ENCODE measurements around the gene CLNK.

GRCh38 chr4:10492464-10492863 is 192.1 kb downstream of the CLNK start:
- no peak for TF ChIP-seq HES2 (IDR thresholded peaks at IDR 0.05)
- TF ChIP-seq, protein P1, sequence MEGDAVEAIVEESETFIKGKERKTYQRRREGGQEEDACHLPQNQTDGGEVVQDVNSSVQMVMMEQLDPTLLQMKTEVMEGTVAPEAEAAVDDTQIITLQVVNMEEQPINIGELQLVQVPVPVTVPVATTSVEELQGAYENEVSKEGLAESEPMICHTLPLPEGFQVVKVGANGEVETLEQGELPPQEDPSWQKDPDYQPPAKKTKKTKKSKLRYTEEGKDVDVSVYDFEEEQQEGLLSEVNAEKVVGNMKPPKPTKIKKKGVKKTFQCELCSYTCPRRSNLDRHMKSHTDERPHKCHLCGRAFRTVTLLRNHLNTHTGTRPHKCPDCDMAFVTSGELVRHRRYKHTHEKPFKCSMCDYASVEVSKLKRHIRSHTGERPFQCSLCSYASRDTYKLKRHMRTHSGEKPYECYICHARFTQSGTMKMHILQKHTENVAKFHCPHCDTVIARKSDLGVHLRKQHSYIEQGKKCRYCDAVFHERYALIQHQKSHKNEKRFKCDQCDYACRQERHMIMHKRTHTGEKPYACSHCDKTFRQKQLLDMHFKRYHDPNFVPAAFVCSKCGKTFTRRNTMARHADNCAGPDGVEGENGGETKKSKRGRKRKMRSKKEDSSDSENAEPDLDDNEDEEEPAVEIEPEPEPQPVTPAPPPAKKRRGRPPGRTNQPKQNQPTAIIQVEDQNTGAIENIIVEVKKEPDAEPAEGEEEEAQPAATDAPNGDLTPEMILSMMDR (IDR thresholded peaks at IDR 0.05): no peak
- no peak for TF ChIP-seq CEBPB (IDR thresholded peaks at IDR 0.05)
- no peak for TF ChIP-seq POLR2A (IDR thresholded peaks at IDR 0.05; ENCODE audit: low read length)
- TF ChIP-seq ESRRA (IDR thresholded peaks at IDR 0.05; ENCODE audit: borderline replicate concordance, low read length): no peak
- TF ChIP-seq RAD21 (conservative IDR thresholded peaks at IDR 0.05 in 1 of 2, IDR thresholded peaks at IDR 0.05 in 1 of 2): no peak
- no peak for TF ChIP-seq JUN (IDR thresholded peaks at IDR 0.05)
- TF ChIP-seq, protein P2, sequence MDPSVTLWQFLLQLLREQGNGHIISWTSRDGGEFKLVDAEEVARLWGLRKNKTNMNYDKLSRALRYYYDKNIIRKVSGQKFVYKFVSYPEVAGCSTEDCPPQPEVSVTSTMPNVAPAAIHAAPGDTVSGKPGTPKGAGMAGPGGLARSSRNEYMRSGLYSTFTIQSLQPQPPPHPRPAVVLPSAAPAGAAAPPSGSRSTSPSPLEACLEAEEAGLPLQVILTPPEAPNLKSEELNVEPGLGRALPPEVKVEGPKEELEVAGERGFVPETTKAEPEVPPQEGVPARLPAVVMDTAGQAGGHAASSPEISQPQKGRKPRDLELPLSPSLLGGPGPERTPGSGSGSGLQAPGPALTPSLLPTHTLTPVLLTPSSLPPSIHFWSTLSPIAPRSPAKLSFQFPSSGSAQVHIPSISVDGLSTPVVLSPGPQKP (IDR thresholded peaks at IDR 0.05; ENCODE audit: low read depth, low read length): no peak
